HG03196 (cell line): Measurements from ENCODE around the gene TENM4.
A peak's percentile ranks its signal among the peaks of the same experiment; 100 is the strongest.

Experiments
- ATAC-seq: cut with Tn5 transposase; IDR thresholded peaks from one replicate; pipeline ENCODE4 v1.9.1; 2021; ENCODE audit not compliant: unreplicated experiment

Gene TENM4

DNA sequence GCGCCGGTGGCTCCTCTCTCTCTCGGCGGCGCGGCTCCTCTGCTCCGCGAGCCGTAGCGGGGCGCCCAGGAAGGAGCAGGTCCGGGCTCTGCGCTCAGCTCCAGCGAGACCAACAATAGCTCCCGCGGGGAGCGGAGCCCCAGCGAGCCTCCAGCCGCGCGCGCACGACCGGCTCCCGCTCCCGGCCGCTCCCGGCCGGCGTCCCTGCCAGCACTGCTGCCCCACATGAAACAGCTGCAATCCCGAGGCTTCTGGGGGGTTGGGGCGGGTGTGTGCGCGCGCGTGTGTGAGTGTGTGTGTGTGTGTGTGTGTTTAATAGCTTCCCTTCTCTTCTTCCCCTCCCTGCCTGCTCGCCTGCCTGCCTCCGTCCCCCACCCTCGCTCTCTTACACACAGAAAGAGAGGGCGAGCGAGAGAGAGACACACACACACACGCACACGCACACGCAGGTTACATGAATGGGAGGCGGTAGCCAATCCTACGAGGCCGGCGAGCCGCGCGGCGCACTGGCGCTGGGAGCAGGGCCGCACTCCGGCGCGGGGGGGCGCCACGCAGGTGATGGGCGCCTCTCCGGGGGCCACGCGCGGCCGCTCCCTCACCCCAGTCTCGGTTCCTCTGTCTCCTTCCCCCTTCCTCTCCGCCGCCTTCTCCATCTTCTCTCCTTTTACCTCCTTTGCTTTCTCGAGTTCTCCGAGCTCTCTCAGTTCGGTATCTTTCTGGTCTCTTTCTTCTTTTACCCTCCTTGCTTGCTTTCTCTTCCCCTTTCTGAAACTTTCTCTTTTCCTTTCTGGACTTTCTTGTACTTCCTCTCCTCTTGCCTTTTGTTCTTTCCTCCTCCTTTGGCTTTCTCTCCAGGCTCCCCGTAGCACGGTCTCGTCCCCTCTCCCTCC is at the start of gene TENM4:
Gene TENM4, minus strand, starts transcription at position 460 of the 890 bp plus-strand sequence. CDS start 371,086 bp downstream, outside the sequence.
- ATAC-seq, result no peak

DNA sequence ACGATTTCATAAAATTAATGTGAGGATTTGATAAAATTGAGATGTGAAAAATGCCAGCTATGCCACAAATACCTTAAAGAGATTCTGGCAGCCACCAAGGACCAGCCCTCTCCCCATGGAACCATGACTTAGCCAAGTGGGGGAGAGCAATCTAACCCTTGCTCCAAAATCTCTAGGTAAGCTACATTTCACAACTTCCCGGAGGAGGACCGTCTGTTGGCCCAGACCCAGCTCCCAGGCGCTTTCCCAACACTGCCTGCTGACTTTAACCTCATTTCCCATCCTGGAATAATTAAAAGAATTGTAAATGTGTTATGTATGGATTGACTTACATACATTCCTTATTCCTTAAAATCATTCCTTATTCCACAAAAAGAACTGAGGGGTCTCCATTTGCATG is 47.5 kb upstream of the TENM4 start:
- no peak for ATAC-seq

DNA sequence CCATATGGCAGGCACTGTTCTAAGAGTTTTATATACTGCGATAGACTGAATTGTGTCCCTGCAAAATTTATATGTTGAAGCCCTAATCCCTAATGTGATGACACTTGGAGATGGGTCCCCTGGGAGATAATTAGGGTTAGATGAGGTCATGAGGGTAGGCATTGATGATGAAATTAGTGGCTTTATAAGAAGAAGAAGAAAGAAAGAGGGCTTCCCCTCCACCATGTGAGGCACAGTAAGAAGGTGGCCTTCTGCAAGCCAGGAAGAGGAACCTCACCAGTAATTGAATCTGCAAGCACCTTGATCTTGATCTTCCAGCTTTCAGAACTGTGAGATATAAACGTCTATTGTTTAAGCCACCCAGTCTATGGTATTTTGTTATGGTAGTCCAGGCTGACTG is 46.6 kb upstream of the TENM4 start:
- no peak for ATAC-seq

DNA sequence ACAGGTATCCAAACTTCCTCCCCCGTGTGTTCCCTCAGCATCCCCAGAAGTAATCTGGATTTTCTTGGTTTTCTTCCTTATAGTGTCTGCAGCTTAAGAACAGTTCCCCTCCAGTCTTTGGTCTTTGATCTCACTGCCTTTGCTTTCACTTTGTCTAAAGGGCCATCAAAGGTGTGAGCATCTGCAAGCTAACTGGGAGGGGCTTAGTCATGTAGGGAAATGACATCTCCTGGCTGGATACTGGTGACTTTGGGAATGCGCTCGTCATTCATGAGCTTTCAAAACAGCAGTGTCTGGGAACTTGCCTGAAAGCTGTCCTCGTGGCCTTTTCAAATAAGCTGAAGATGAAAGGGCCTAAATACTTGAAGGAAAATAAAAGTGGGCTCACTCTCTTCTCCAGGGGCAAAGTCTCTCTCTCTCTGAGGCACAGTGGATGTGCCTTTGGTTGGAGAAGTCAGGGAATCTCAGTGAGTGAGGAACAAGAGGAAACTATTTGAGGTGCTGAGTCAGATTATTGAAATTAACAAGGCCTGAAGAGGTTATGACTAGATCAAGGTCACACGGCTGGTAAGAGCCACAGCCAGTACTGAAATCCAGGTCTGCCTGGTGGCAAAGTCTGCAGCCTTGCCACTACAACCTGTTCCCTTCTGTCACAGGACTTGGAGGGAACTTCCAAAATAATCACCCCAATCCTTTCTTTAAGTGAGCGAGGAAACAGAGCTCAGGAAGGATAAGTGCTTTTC is 45.6 kb upstream of the TENM4 start:
- ATAC-seq, result no peak

DNA sequence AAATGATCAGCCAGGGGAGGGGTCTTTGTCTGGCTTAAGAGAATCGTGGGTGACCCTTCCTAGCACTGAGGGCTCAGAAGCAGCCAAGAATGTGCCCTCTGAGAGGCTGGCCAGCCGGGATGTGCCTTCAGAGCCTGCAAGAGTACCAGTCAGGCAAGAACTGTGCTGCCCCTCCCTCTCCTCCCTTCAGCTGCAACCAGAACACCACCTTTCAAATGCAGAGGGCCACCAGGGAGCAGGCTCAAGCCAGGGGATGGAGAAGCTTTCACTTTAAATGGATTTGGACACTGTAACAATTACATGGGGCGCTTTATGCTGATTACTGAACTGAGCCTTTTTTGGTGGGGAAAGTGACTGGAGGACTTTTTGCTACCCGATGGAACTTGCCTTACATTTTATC is 44.9 kb upstream of the TENM4 start:
- ATAC-seq, result no peak

DNA sequence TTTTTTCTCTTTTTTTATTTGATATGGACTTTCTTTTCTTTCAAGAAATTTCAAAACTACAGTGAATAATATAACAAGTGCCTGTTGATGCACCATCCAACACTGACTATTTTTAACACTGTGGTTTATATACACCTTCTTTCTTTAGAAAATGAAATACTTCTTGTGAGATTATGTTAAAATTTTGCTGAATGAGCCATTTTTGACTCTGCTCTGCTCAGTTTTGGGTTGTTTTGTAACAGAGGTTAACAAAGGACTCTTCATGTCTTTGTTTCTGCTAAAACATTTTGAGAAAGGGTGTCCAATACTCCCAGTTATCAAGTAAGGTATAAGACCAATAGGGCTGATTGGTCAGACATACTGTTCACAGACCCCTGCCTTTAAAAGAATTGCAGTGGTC is 44.0 kb upstream of the TENM4 start:
- no peak for ATAC-seq

DNA sequence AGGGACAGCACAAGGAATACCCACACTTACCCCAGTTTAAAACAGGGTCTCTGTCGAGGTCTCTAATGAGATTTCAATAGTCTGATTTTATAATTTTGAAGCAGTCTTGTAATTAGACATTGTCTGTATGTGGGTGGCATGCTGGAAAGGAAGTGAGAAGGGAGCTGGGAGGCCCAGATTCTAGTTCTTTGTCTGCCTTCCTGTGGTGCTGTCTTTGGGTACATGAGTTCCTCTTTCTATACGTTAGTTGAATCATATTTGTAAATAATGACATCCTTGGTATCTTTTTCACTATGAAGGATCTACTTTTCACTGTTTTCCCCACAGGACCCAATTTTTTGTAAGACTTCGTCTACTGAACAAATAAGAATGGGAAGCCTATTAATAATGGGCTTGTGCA is 42.0 kb upstream of the TENM4 start:
- ATAC-seq, result peak; percentile 83

DNA sequence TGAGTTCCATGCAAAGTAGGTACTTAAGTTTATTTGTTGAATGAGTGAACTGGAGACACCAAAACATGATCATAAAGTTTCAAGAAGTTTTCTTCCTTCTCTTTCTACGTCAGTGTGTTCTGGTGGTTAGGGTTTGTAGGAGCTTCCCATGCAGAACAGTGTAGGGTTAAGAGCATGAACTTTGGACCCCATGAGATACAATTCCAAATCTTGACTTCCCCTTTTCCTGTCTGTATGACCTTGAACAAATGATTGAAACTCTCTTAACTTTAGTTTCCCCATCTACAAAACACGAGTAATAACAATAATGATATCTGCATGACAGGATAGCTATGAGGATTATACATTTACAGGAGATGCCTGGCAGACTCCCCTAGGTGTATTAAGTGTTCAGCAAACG is 41.0 kb upstream of the TENM4 start:
- ATAC-seq, result peak; percentile 52

DNA sequence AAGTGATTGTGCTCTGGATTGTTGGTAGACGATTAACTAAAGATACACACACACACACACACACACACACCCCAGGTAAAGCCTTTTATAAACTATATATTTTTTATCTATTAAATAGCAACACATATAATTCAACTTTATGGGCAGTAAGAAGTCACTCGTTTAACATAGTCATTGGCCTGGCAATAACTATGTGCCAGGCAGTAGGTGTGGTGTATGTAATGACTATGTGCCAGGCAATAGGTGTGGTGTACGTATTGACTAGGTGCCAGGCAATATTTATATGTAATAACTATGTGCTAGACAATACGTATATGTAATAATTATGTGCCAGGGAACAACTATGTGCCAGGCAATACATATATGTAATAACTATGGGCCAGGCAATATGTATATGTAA is 40.0 kb upstream of the TENM4 start:
- ATAC-seq, result no peak

DNA sequence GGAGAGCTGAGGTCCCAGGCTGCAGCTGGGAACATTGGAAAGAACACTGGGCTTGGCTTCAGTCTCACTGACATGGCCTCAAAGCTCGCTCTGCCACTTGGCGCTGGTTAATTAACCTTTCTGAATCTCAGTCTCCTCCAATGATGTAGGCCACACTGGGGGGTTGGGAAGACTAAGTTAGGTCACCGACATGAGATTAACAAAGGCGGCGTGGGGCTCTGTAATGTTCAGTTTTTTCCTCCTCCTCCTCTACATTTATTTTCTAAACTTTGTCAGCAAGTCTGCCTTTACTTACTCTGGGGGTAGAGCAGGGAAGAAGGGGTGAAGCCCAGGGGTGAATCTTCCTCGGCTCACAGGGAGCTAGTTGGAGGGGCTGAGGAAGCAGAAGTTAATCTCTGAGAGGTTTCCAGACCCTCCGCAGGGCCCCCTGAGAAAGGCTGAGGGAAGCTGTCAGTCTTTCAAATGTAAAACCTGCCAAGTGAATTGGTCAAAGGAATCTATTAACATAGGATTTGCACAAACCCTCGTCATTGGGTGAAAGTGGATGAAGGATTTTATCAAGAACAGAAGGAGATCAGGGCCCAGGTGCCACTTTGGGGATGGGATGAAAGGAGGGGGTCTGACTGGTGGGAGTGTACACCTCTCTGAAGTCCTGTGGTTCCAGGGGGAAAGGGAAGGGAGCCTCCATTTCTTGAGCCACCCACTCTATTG is 32.1 kb upstream of the TENM4 start:
- ATAC-seq, result no peak

DNA sequence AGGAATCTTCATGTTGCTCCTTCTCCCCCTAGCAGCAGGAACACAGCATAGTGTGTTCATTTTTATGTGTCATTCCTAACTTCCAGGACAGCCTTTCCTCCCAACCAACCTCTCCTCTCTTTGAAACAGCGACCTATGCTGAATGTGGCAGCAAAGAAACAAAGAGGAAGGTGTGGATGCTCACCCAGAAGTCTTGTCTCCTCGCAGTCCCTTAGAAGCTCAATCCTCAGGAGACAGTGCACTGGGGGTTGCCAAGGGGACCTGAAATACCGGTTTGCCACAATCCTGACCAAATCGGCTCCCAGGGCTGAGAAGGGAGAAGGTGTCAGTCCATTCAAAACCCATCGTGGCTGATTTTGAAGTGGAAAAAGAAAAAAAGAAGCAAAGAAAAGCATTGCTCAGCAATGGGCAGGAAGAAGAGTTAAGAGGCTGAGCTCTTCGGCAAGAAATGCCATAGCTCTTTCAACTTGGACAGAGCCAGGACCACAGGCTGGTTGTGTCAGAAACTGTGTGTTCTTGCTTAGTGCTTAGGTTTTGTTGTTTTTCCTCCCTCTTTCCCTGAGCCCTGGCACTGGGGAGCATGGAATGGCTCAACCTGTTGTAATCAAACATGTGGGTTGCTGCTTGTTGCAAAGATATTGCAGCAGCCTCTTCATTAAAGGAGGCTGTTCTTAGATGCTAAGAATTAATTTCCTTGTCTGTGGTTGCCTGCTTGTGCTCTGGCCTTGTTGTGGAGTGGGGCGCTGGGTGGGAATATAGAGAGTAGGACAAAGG is 30.4 kb upstream of the TENM4 start:
- no peak for ATAC-seq

DNA sequence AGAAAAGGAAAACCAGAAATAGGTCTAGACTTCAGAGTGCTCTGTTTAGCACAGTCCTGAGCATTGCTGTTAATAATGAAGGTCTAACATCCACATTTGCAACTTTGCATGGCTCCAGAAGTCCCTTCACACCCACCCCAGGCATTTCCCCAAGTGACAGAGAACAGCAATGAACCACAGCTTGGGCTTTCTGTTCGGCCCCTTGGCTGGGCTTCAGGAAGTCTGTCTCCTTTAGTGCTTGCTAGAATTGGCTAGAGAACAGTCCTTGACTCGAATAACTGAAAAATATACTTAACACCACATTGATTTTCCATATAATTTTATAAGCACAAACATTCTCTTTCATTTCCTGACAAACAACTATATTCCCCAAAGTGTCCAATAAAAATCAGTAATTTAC is 29.3 kb upstream of the TENM4 start:
- ATAC-seq, result no peak

DNA sequence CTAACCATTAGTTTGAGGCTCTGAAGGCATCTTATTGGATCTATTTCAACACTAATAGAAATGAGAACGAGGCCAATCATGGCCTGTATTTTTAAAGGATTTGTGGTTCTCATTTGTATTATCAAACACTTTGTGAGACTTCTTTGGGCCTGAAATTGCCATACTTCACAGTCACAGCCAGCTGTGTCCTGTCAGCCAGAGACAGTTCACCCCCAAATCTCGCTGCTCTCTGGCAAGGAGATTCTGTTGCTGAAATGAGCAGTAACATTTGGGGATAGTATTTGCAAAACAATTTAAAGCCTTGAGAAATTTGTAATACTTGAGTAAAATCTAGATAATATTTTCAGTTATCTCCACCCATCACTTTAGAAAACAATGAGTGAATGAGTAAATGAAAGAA is 26.9 kb upstream of the TENM4 start:
- no peak for ATAC-seq

DNA sequence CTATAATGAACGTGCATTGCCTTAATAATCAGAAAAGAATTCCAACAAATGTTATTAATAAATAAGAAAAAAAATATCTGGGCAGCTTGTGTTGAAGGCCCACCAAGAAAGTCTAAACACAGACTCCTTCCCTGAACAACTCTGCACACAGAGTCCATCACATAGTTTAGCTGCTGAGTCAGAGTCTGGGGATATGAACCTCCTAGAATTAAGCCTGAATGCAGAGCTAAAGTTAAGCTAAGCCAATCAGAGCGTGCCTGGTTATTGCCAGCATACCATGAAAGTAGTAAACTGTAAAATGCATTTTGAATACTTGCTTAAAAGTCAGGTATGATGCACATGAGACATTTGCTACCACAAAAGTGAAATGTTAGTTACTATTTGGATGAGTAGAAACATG is 25.6 kb upstream of the TENM4 start:
- ATAC-seq, result no peak

DNA sequence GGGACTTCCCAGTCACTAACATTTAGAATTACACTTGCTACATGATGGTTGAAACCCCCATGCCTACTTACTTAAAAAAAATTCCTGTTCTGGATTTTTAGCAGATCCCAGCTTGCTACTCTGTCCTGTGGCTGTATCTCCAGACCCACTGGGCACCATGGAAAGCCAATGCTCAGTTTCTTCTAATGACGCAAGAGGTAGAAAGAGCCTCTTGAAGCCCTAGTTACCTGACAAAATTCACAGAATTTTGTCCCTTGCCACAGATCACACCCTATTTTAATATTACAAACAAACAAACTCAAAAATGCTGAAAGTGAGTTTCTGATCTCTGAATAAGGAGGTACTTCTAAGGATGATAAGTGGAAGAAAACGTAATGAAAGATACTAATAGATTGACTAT is 24.3 kb upstream of the TENM4 start:
- no peak for ATAC-seq

DNA sequence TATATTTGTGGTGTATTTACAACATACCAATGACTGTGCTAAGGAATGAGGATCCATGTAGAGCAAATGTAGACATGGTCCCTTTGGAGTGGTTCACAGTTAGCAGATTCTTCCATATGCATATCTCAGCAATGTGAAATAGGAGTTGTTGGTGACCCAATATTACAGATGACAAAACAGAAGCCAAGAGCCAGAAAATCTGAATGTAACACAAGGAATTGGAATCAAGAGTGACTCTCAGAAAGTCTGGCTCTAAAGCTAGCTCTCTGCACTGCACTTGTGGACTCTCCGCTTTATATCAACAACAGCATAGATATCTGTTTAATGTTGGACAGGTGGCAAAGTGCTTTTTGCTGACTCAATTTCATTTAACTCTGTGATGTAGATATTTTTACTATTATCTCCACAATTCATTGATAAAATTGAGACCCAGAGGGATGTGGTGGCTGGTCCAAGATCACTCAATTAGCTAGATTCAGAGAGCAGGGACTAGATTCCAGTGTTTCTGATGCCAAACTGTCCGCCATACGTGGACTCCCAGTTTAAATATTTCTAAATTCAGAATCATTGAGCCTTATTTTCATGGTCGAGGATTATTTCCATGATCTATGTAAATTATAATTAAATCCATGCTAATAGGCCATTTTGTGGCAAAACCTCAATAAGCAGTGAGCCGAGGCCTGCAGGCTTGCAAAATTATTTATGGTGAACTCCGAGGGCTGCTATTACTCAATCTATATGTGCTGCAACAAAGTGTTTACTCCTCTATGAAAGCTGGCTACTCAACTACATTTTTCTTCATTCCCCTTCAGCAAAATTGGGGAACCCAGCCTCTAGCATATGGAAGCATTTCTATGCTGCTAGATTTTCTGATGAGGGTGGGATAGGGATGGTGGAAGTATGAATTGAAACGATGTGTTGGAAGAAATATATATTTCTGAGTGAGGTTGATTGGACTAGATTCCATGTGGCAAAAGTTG is 21.1 kb upstream of the TENM4 start:
- ATAC-seq, result no peak

DNA sequence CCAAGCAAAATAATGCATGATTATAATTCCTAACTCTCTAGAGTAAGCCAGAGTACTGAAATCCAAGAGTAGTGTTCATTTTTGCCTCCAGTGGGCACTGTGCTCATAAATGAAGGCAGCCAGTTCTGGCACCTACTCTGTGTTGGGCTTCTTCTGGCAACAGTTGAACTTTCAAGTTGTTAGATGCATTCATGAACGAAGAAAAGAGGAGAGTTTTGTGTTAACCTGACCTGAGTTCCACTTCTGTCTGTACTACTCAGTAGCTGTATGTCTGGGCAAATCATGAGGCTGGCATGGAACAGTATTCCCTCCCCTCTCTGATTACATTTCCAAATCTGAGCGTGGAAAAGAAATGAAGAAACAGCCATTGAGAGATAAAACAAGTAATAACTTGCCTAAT is 20.3 kb upstream of the TENM4 start:
- no peak for ATAC-seq

DNA sequence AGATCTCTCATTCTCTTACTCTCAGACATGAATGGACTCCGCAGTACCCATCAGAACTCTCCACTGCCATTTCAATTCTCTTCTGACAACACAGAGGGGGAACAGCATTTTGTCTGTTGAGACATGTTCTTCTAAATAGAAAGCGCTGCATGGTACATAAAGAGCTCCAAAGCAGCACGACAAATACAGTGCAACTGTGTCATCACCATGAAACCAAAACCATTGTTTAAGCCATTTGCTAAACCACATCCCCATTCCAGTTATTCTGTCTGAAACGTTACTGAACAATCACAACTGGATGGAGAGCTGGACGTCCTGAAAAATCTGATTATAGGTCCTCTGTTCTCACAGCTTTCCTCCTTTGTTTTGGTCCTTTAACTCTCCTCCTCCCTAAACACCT is 17.9 kb upstream of the TENM4 start:
- ATAC-seq, result no peak

DNA sequence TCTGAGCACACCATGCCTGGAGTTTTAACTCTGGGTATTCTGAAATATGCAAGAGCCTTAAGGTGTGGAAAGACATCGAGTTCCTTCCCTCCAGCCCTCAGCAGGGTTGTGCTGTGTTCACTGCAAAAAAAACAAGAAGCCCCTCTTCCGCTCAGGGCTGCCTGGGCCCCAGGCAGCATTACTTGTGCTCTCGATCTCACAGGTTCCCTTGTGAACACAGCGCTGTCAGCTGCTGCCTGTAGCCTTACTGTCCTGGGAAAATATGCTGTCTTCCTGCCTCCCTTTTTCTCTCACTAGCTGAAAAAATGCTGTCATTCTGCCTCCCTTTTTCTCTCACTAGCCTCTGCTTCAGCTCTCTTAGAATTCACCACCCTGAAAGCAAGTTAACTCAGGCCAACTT is 15.7 kb upstream of the TENM4 start:
- no peak for ATAC-seq

DNA sequence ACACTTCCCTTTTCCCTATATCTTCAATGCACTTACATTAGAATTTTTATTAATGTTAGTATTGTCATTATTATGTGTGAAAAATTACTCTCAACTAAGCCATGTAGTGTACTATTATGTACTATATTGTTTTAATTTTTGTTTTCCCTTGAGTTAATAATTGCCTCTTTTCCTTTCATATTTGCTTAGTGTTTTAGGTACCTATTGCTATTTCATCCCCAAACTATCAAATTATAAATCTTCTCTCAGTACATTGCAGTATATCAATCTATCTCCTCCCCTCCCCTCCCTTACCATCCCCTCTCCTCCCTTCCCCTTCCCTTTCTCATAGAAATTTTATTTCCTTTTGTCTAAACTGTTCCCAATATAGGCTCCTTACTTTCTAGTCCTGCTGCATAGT is 12.8 kb upstream of the TENM4 start:
- ATAC-seq, result no peak
